Tibial nerve (tissue), 4 donors: Measurements from ENCODE around the gene LRRC4C. TPM values are rescaled to one million over a fixed set of nuclear protein-coding genes. Genes with fewer than 3 reads are reported as not detected.

Experiments
- DNase-seq, 2 donors: peaks; one replicate each; pipeline ENCODE4 v3.0.0-alpha.2; 2019; ENCODE audit warnings: low spot score in 2 of 2
- H3K27ac ChIP-seq, 4 donors: fragments of 200-600 bp; sonication (generic) in 3 of 4; one replicate each; pipeline ENCODE4 v1.5.1; 2017 to 2019; ENCODE audit warnings: mild to moderate bottlenecking in 1 of 4
- H3K27me3 ChIP-seq, 2 donors: fragments of 200-600 bp; sonication (generic) in 1 of 2; one replicate each; pipeline versions ENCODE4 v1.5.1 to v1.6.0; 2017 to 2019
- H3K36me3 ChIP-seq, 3 donors: fragments of 200-600 bp; sonication (generic); one replicate each; pipeline ENCODE4 v1.5.1; 2018 to 2019
- H3K4me1 ChIP-seq, 4 donors: fragments of 200-600 bp; sonication (generic) in 3 of 4; one replicate each; pipeline ENCODE4 v1.5.1; 2017 to 2019
- H3K4me3 ChIP-seq, 4 donors: fragments of 200-600 bp; sonication (generic) in 3 of 4; one replicate each; pipeline ENCODE4 v1.5.1; 2017 to 2019; ENCODE audit warnings: mild to moderate bottlenecking in 1 of 4, moderate library complexity in 1 of 4
- H3K9me3 ChIP-seq, 4 donors: fragments of 200-600 bp; sonication (generic) in 3 of 4; one replicate each; pipeline ENCODE4 v1.5.1; 2017 to 2019
- EP300 ChIP-seq, 2 donors: sonication (generic); formaldehyde crosslinking; IDR thresholded peaks; one replicate each; pipeline ENCODE4 v1.6.1; 2017; ENCODE audit warnings: antibody characterized with exemption in 2 of 2, mild to moderate bottlenecking in 1 of 2
- POLR2A ChIP-seq, 2 donors: fragments of 450-650 bp; IDR thresholded peaks; one replicate each; pipeline ENCODE4 v1.6.1; 2017; ENCODE audit warnings: antibody characterized with exemption in 2 of 2, mild to moderate bottlenecking in 2 of 2, moderate library complexity in 2 of 2
- WGBS, 2 donors: methylation state at CpG; one replicate each; pipeline ENCODE4 v1.1.5; 2018; 5-methylcytosine and 5-hydroxymethylcytosine counted together
- total RNA-seq, 4 donors: library from RNA; depleted of rRNA; stranded (reverse); fragments of >200 nt; gene quantifications; one replicate each; pipeline ENCODE4 v1.1.0, GENCODE V29; 2016
- TF ChIP-seq, protein P1 (sequence below), 5 experiments: fragments of 200-600 bp in 3 of 5; fragments of 450-650 bp in 2 of 5; sonication (generic) in 3 of 5; IDR thresholded peaks; one replicate each; pipeline ENCODE4 v1.5.1; 2016 to 2019; ENCODE audit warnings: antibody characterized with exemption in 5 of 5, mild to moderate bottlenecking in 3 of 5, moderate library complexity in 2 of 5

The LRRC4C gene
- total RNA-seq, 4 donors from 2014 or later, result 7.1 to 15.7 (median 8.4) TPM

- Histone ChIP-seq H3K9me3 (no peaks in the 10 kb centered on the region), H3K4me3 (no peak overlapping the region), H3K36me3 (no peaks in the 10 kb centered on the region), H3K27me3 (no peaks in the 10 kb centered on the region), H3K4me1 (peaks cover 0 to 5% (median 0%) of the 10 kb centered on the region in 4 donors), H3K27ac (no peak overlapping the region)
- 52 to 54% methylated on average over 1 of the region's 1 CpG for WGBS, 2 donors
- TF ChIP-seq, protein P1, sequence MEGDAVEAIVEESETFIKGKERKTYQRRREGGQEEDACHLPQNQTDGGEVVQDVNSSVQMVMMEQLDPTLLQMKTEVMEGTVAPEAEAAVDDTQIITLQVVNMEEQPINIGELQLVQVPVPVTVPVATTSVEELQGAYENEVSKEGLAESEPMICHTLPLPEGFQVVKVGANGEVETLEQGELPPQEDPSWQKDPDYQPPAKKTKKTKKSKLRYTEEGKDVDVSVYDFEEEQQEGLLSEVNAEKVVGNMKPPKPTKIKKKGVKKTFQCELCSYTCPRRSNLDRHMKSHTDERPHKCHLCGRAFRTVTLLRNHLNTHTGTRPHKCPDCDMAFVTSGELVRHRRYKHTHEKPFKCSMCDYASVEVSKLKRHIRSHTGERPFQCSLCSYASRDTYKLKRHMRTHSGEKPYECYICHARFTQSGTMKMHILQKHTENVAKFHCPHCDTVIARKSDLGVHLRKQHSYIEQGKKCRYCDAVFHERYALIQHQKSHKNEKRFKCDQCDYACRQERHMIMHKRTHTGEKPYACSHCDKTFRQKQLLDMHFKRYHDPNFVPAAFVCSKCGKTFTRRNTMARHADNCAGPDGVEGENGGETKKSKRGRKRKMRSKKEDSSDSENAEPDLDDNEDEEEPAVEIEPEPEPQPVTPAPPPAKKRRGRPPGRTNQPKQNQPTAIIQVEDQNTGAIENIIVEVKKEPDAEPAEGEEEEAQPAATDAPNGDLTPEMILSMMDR (IDR thresholded peaks at IDR 0.05), result no peak
- no peak for TF ChIP-seq POLR2A (IDR thresholded peaks at IDR 0.05)
- no peak for TF ChIP-seq EP300 (IDR thresholded peaks at IDR 0.05)
- DNase-seq, result no peak
Measured at GRCh38 chr11:41494716-41495115, 35.3 kb upstream of the LRRC4C start.

GRCh38 chr11:41486424-41486823 lies 27.0 kb upstream of the LRRC4C start:
- H3K4me1 ChIP-seq, result no peaks in the 10 kb centered on the region
- no peak for DNase-seq
- TF ChIP-seq POLR2A (IDR thresholded peaks at IDR 0.05), result no peak
- no peak for TF ChIP-seq EP300 (IDR thresholded peaks at IDR 0.05)
- TF ChIP-seq, protein P1 (IDR thresholded peaks at IDR 0.05), result no peak
- H3K9me3 ChIP-seq, result no peaks in the 10 kb centered on the region
- no peaks in the 10 kb centered on the region for H3K36me3 ChIP-seq
- no peak overlapping the region for H3K4me3 ChIP-seq
- H3K27me3 ChIP-seq, result no peaks in the 10 kb centered on the region
- WGBS, 2 donors, result 31 to 39% methylated on average over 2 of the region's 2 CpGs
- no peak overlapping the region for H3K27ac ChIP-seq

GRCh38 chr11:41483956-41484355 lies 24.5 kb upstream of the LRRC4C start:
- no peaks in the 10 kb centered on the region for H3K36me3 ChIP-seq
- no peak for DNase-seq
- H3K4me1 ChIP-seq, result no peaks in the 10 kb centered on the region
- H3K4me3 ChIP-seq, result no peak overlapping the region
- TF ChIP-seq POLR2A (IDR thresholded peaks at IDR 0.05) (no peak), EP300 (IDR thresholded peaks at IDR 0.05) (no peak)
- TF ChIP-seq, protein P1 (IDR thresholded peaks at IDR 0.05), result no peak
- no peak overlapping the region for H3K27ac ChIP-seq
- H3K9me3 ChIP-seq, result peaks cover 0 to 8% (median 0%) of the 10 kb centered on the region in 4 donors
- no peaks in the 10 kb centered on the region for H3K27me3 ChIP-seq
- 31 to 40% methylated on average over 3 of the region's 3 CpGs for WGBS, 2 donors

- no peak overlapping the region for H3K27ac ChIP-seq
- DNase-seq, result no peak
- no peaks in the 10 kb centered on the region for H3K27me3 ChIP-seq
- no peak overlapping the region for H3K4me3 ChIP-seq
- H3K9me3 ChIP-seq, result peaks cover 0 to 10% (median 0%) of the 10 kb centered on the region in 4 donors
- H3K36me3 ChIP-seq, result no peaks in the 10 kb centered on the region
- WGBS, 2 donors, result 67 to 80% methylated on average over 1 of the region's 1 CpG
- TF ChIP-seq, protein P1 (IDR thresholded peaks at IDR 0.05), result no peak
- TF ChIP-seq POLR2A (IDR thresholded peaks at IDR 0.05), result no peak
- TF ChIP-seq EP300 (IDR thresholded peaks at IDR 0.05), result no peak
- H3K4me1 ChIP-seq, result no peaks in the 10 kb centered on the region
Measured at GRCh38 chr11:41479179-41479578, 19.7 kb upstream of the LRRC4C start.

- 20 to 29% methylated on average over 1 of the region's 1 CpG for WGBS, 2 donors
- DNase-seq, result peak in 1 of 2 donors; percentile 7
- peaks cover 0 to 15% (median 0%) of the 10 kb centered on the region in 4 donors for H3K4me1 ChIP-seq
- peaks cover 0 to 30% of the 10 kb centered on the region in 2 donors for H3K27me3 ChIP-seq
- H3K9me3 ChIP-seq, result peaks cover 0 to 6% (median 0%) of the 10 kb centered on the region in 4 donors
- no peak overlapping the region for H3K4me3 ChIP-seq
- no peak overlapping the region for H3K27ac ChIP-seq
- no peaks in the 10 kb centered on the region for H3K36me3 ChIP-seq
- TF ChIP-seq, protein P1 (IDR thresholded peaks at IDR 0.05), result peak; percentile 35 to 58 (median 39)
- TF ChIP-seq EP300 (IDR thresholded peaks at IDR 0.05), result no peak
Measured at GRCh38 chr11:41461057-41461681, 1.7 kb upstream of the LRRC4C start.
